Testis (tissue), 2 donors: Measurements from ENCODE around the gene PRR16.

Experiments used
- POLR2A ChIP-seq: fragments of 450-650 bp; IDR thresholded peaks from one replicate; pipeline ENCODE4 v1.6.1; 2017; ENCODE audit warnings: antibody characterized with exemption, mild to moderate bottlenecking, moderate library complexity
- TF ChIP-seq, protein P1 (sequence below), 3 experiments: fragments of 450-650 bp in 2 of 3; fragments of 200-600 bp in 1 of 3; sonication (generic) in 1 of 3; IDR thresholded peaks; one replicate each; pipeline ENCODE4 v1.5.1; 2016 to 2019; ENCODE audit warnings: antibody characterized with exemption in 3 of 3, mild to moderate bottlenecking in 2 of 3, moderate library complexity in 1 of 3

GRCh38 chr5:120512791-120513650 is 48.9 kb downstream of the PRR16 start:
- TF ChIP-seq, protein P1, sequence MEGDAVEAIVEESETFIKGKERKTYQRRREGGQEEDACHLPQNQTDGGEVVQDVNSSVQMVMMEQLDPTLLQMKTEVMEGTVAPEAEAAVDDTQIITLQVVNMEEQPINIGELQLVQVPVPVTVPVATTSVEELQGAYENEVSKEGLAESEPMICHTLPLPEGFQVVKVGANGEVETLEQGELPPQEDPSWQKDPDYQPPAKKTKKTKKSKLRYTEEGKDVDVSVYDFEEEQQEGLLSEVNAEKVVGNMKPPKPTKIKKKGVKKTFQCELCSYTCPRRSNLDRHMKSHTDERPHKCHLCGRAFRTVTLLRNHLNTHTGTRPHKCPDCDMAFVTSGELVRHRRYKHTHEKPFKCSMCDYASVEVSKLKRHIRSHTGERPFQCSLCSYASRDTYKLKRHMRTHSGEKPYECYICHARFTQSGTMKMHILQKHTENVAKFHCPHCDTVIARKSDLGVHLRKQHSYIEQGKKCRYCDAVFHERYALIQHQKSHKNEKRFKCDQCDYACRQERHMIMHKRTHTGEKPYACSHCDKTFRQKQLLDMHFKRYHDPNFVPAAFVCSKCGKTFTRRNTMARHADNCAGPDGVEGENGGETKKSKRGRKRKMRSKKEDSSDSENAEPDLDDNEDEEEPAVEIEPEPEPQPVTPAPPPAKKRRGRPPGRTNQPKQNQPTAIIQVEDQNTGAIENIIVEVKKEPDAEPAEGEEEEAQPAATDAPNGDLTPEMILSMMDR (IDR thresholded peaks at IDR 0.05) = no peak
- no peak for TF ChIP-seq POLR2A
